H1 (cell line): ENCODE results near the gene JAM2. TPM values are rescaled to one million over a fixed set of nuclear protein-coding genes. Genes with fewer than 3 reads are reported as not detected.

Experiments
- CTCF ChIA-PET: fragments of 300-600 bp; sonication (Branson Sonifier 250); formaldehyde crosslinking; loops from one replicate; lab custom pipeline; 2021; ENCODE audit not compliant: partially characterized antibody; lab: Charles Lee
- POLR2A ChIA-PET: fragments of 300-600 bp; sonication (Branson Sonifier 250); formaldehyde crosslinking; loops from one replicate; lab custom pipeline; 2021; ENCODE audit warnings: inconsistent platforms; ENCODE audit not compliant: partially characterized antibody; lab: Charles Lee
- DNase-seq, 2 experiments: peaks; one replicate each; pipeline versions ENCODE4 v3.0.0 to v3.0.0-alpha.2; 2010 to 2022; ENCODE audit warnings: low spot score in 2 of 2, low read depth in 1 of 2, mixed read lengths in 1 of 2
- FAIRE-seq: peaks from 2 replicates; lab custom pipeline; 2011; peaks lifted over from hg19 to GRCh38; lab: Jason Lieb, UNC
- H2AFZ ChIP-seq: 2 replicates; pipeline ENCODE4 v1.8.1; 2012; ENCODE audit warnings: low read length, inconsistent platforms
- H2AK5ac ChIP-seq: 2 replicates; pipeline ENCODE4 v1.6.1; 2013; ENCODE audit warnings: low read depth, low read length
- H2BK120ac ChIP-seq: replicated peaks from 2 replicates; pipeline ENCODE3; 2013; ENCODE audit warnings: low read depth, low read length, inconsistent platforms
- H2BK12ac ChIP-seq: 2 replicates; pipeline ENCODE4 v1.6.1; 2013; ENCODE audit warnings: low read depth, low read length
- H2BK15ac ChIP-seq: 2 replicates; pipeline ENCODE4 v1.6.1; 2013; ENCODE audit warnings: low read length
- H2BK20ac ChIP-seq: 2 replicates; pipeline ENCODE4 v1.6.1; 2013; ENCODE audit warnings: low read length
- H2BK5ac ChIP-seq: 2 replicates; pipeline ENCODE4 v1.6.1; 2013; ENCODE audit warnings: low read depth, low read length
- H3K14ac ChIP-seq: 2 replicates; pipeline ENCODE4 v1.6.1; 2013; ENCODE audit warnings: inconsistent platforms; ENCODE audit not compliant: insufficient read length
- H3K18ac ChIP-seq: 2 replicates; pipeline ENCODE4 v1.6.1; 2013; ENCODE audit warnings: low read length; ENCODE audit errors: extremely low read depth
- H3K23ac ChIP-seq: 2 replicates; pipeline ENCODE4 v1.6.1; 2013; ENCODE audit warnings: inconsistent platforms; ENCODE audit not compliant: insufficient read length
- H3K23me2 ChIP-seq: 2 replicates; pipeline ENCODE4 v1.6.1; 2013; ENCODE audit warnings: low read depth, low read length
- H3K27ac ChIP-seq: 2 replicates; pipeline ENCODE4 v1.6.1; 2011; ENCODE audit warnings: low read depth, low read length, inconsistent platforms
- H3K27me3 ChIP-seq, 4 experiments: replicated peaks in 1 of 4; 1 replicate in 1 of 4; 2 replicates in 3 of 4; pipeline versions ENCODE4 v1.6.1 to v1.8.1; 2011 to 2013; ENCODE audit warnings: low read length in 3 of 4, mild to moderate bottlenecking in 3 of 4, inconsistent platforms in 2 of 4, mixed read lengths in 2 of 4, moderate library complexity in 1 of 4; ENCODE audit not compliant: control insufficient read depth in 3 of 4, insufficient read depth in 3 of 4; ENCODE audit errors: extremely low read depth in 1 of 4
- H3K36me3 ChIP-seq, 4 experiments: 2 replicates each; pipeline versions ENCODE4 v1.6.1 to v1.8.1; 2011 to 2013; ENCODE audit warnings: mild to moderate bottlenecking in 4 of 4, low read length in 3 of 4, moderate library complexity in 2 of 4, control low read depth in 1 of 4, inconsistent platforms in 1 of 4; ENCODE audit not compliant: insufficient read depth in 4 of 4, control insufficient read depth in 2 of 4
- H3K4ac ChIP-seq: replicated peaks from 2 replicates; pipeline ENCODE3; 2013; ENCODE audit warnings: low read length, low read depth, mixed read lengths, inconsistent platforms; ENCODE audit not compliant: insufficient read length
- H3K4me1 ChIP-seq, 4 experiments: replicated peaks in 1 of 4; 1 replicate in 1 of 4; 2 replicates in 3 of 4; pipeline versions ENCODE4 v1.6.1 to v1.8.1; 2011 to 2013; ENCODE audit warnings: low read length in 3 of 4, inconsistent platforms in 2 of 4, mixed read lengths in 1 of 4; ENCODE audit not compliant: insufficient read depth in 4 of 4, control insufficient read depth in 3 of 4
- H3K4me2 ChIP-seq, 2 experiments: 2 replicates each; pipeline versions ENCODE4 v1.6.1 to v1.8.1; 2011 to 2013; ENCODE audit warnings: low read depth in 2 of 2, low read length in 2 of 2, control low read depth in 1 of 2, inconsistent platforms in 1 of 2, mild to moderate bottlenecking in 1 of 2; ENCODE audit not compliant: insufficient read depth in 1 of 2
- H3K4me3 ChIP-seq, 4 experiments: fragments of 200-600, 300-600 bp in 1 of 4; sonication (generic), shearing (Covaris generic), sonication (Bioruptor Twin) in 1 of 4; 2 replicates each; pipeline versions ENCODE4 v1.5.1 to v1.8.1; 2011 to 2016; ENCODE audit warnings: low read length in 4 of 4, low read depth in 3 of 4, control low read depth in 2 of 4, inconsistent platforms in 2 of 4, mild to moderate bottlenecking in 2 of 4, mixed read lengths in 1 of 4, moderate library complexity in 1 of 4; ENCODE audit not compliant: insufficient read depth in 2 of 4; ENCODE audit errors: extremely low read depth in 1 of 4
- H3K56ac ChIP-seq: replicated peaks from 2 replicates; pipeline ENCODE3; 2013; ENCODE audit warnings: low read depth, mild to moderate bottlenecking, mixed read lengths, low read length, inconsistent platforms; ENCODE audit not compliant: insufficient read length
- H3K79me1 ChIP-seq: 2 replicates; pipeline ENCODE4 v1.6.1; 2013; ENCODE audit warnings: low read depth, low read length, control low read depth
- H3K79me2 ChIP-seq, 2 experiments: 2 replicates each; pipeline versions ENCODE4 v1.6.1 to v1.8.1; 2012 to 2013; ENCODE audit warnings: low read length in 2 of 2, mild to moderate bottlenecking in 2 of 2, inconsistent platforms in 1 of 2; ENCODE audit not compliant: insufficient read depth in 2 of 2, control insufficient read depth in 1 of 2
- H3K9ac ChIP-seq, 4 experiments: replicated peaks in 1 of 4; 1 replicate in 1 of 4; 2 replicates in 3 of 4; pipeline versions ENCODE4 v1.6.1 to v1.8.1; 2011 to 2013; ENCODE audit warnings: low read depth in 3 of 4, low read length in 3 of 4, control low read depth in 2 of 4, mild to moderate bottlenecking in 2 of 4, moderate library complexity in 2 of 4, inconsistent platforms in 1 of 4; ENCODE audit errors: extremely low read depth in 1 of 4
- H3K9me3 ChIP-seq, 2 experiments: 2 replicates each; pipeline versions ENCODE4 v1.6.1 to v1.8.1; 2012 to 2013; ENCODE audit warnings: mild to moderate bottlenecking in 2 of 2, moderate library complexity in 2 of 2, control low read depth in 1 of 2, inconsistent platforms in 1 of 2, low read depth in 1 of 2, low read length in 1 of 2, mixed read lengths in 1 of 2; ENCODE audit not compliant: insufficient read depth in 2 of 2
- H4K20me1 ChIP-seq, 2 experiments: replicated peaks in 1 of 2; 2 replicates each; pipeline versions ENCODE3 to v1.8.1; 2011 to 2013; ENCODE audit warnings: inconsistent platforms in 2 of 2, low read length in 2 of 2, mild to moderate bottlenecking in 1 of 2; ENCODE audit not compliant: insufficient read depth in 2 of 2, control insufficient read depth in 1 of 2
- H4K5ac ChIP-seq: 2 replicates; pipeline ENCODE4 v1.6.1; 2013; ENCODE audit warnings: low read length, low read depth, mixed read lengths, inconsistent platforms; ENCODE audit not compliant: insufficient read length
- H4K8ac ChIP-seq: 2 replicates; pipeline ENCODE4 v1.8.0; 2013; ENCODE audit warnings: mild to moderate bottlenecking, moderate library complexity, low read length, inconsistent platforms; ENCODE audit not compliant: insufficient read depth; ENCODE audit errors: extremely low read depth
- H4K91ac ChIP-seq: replicated peaks from 2 replicates; pipeline ENCODE3; 2013; ENCODE audit warnings: low read length, mixed read lengths, inconsistent platforms; ENCODE audit not compliant: insufficient read length
- BCL11A ChIP-seq, 2 experiments: IDR thresholded peaks; one replicate each; pipeline ENCODE4 v1.6.1; 2011; ENCODE audit warnings: low read depth in 2 of 2, low read length in 2 of 2, mild to moderate bottlenecking in 2 of 2
- SIRT6 ChIP-seq: IDR thresholded peaks from one replicate; pipeline ENCODE4 v1.7.1; 2012; ENCODE audit warnings: low read length, inconsistent platforms
- SRF ChIP-seq: IDR thresholded peaks from 2 replicates; pipeline ENCODE4 v1.6.1; 2011; ENCODE audit warnings: mild to moderate bottlenecking, low read depth, low read length, moderate library complexity
- SUZ12 ChIP-seq: fragments of 200-600 bp; sonication (generic); IDR thresholded peaks from 2 replicates; pipeline ENCODE4 v1.6.1; 2012; ENCODE audit warnings: mild to moderate bottlenecking, inconsistent platforms, low read length, moderate library complexity, mixed read lengths
- WGBS, 2 experiments: shearing (Covaris generic) in 1 of 2; methylation state at CpG; one replicate each; pipeline versions ENCODE4 v1.1.6 to v1.1.7; 2013 to 2015; ENCODE audit warnings: low lambda C conversion rate in 2 of 2, mixed read lengths in 2 of 2, inconsistent platforms in 1 of 2, low coverage in 1 of 2, missing lambda C conversion rate in 1 of 2; ENCODE audit not compliant: insufficient replicate concordance in 2 of 2, insufficient coverage in 1 of 2, insufficient read length in 1 of 2; ENCODE audit errors: extremely low coverage in 1 of 2, missing lambda C conversion rate in 1 of 2; 5-methylcytosine and 5-hydroxymethylcytosine counted together
- polyA plus RNA-seq, 7 experiments: library from polyadenylated mRNA; depleted of rRNA in 3 of 7; stranded (reverse) in 5 of 7; unstranded in 2 of 7; fragments of >200 nt in 5 of 7; fragments of 200-250 nt in 2 of 7; gene quantifications; 1 replicate in 5 of 7; 2 replicates in 1 of 7; 4 replicates in 1 of 7; pipeline versions ENCODE4 v1.2.1 to v1.2.3, GENCODE V29; 2011 to 2013; ENCODE audit warnings: missing spikeins in 2 of 7, mixed read lengths in 2 of 7
- total RNA-seq: library from RNA; stranded (reverse); fragmentation: NEBNext Ultra II Directional; extraction: Animal tissue kit (Norgen Biotek cat#: 25700); gene quantifications from 2 replicates; pipeline ENCODE4 v1.2.1, GENCODE V29; 2021

Gene JAM2
- total and polyA plus RNA-seq, 2 of the 8 experiments (the other 6 are each of a cell fraction or from before 2014, with no cell fraction given): 4.9 to 9.5 TPM

GRCh38 chr21:25721987-25722386, 82.9 kb downstream of the JAM2 start:
- Histone ChIP-seq H3K4me2 (no peak overlapping the region), H3K9me3 (no peaks in the 10 kb centered on the region), H4K91ac (no peak overlapping the region), H2BK15ac (no peak overlapping the region), H3K56ac (no peak overlapping the region), H2BK20ac (no peak overlapping the region), H3K27me3 (no peaks in the 10 kb centered on the region), H3K79me2 (no peaks in the 10 kb centered on the region), H3K4ac (no peak overlapping the region), H2BK5ac (no peak overlapping the region), H4K8ac (no peak overlapping the region), H3K23ac (no peak overlapping the region), H3K4me3 (no peak overlapping the region), H3K9ac (no peak overlapping the region), H2BK12ac (no peak overlapping the region), H2AK5ac (no peak overlapping the region), H3K4me1 (no peaks in the 10 kb centered on the region; a peak in 1 of 7 replicates), H4K5ac (no peak overlapping the region), H2AFZ (no peak overlapping the region), H2BK120ac (no peak overlapping the region), H3K27ac (no peak overlapping the region), H3K36me3 (peaks cover 2 to 43% (median 16%) of the 10 kb centered on the region in 4 experiments; a peak in 7 of 8 replicates), H3K18ac (no peak overlapping the region), H4K20me1 (peaks cover 0 to 2% of the 10 kb centered on the region in 2 experiments), H3K79me1 (no peaks in the 10 kb centered on the region), H3K23me2 (no peaks in the 10 kb centered on the region; the same call in none of the 2 replicates), H3K14ac (no peak overlapping the region)
- POLR2A ChIA-PET: interaction anchor here (0.7 to 1.3 kb wide), 2 partner anchors 12 kb away, joined by 3 read pairs; partner anchors contain the start of genes ATP5PF and GABPA
- WGBS, 2 experiments: 91% methylated on average over 3 of the region's 3 CpGs; no CpG with 5 or more reads in 1 of the 2 experiments
- CTCF ChIA-PET: interaction anchor here (1.0 to 2.6 kb wide), 2 partner anchors 14 to 80 kb away, joined by 3 to 10 read pairs; no protein-coding TSS in a partner anchor
- no peak for DNase-seq
- FAIRE-seq: no peak
- TF ChIP-seq BCL11A (IDR thresholded peaks at IDR 0.05; ENCODE audit: low read depth in 2 of 2, low read length in 2 of 2): no peak
- no peak for TF ChIP-seq SRF
- no peak for TF ChIP-seq SUZ12
- no peak for TF ChIP-seq SIRT6
